NCI-H345 treated with DMSO at 0.1 percent for 48 hours (cell line): Measurements from ENCODE around the gene LRRC8C.

Experiments used
- DNase-seq: peaks from one replicate; lab custom pipeline; 2025; ENCODE audit not compliant: unreplicated experiment; lab: John Stamatoyannopoulos, UW

Gene LRRC8C

GRCh38 chr1:89761338-89761737 lies 128.4 kb downstream of the LRRC8C start:
- DNase-seq: no peak

GRCh38 chr1:89761901-89762300 lies 129.0 kb downstream of the LRRC8C start:
- no peak for DNase-seq

- DNase-seq: peak; percentile 81
These were observed 129.5 kb downstream of the LRRC8C start for GRCh38 chr1:89762386-89762778.

GRCh38 chr1:89762779-89763648 lies 130.1 kb downstream of the LRRC8C start:
- peak; percentile 81 for DNase-seq

GRCh38 chr1:89763649-89763986 lies 130.7 kb downstream of the LRRC8C start:
- no peak for DNase-seq

- no peak for DNase-seq
These were observed 132.9 kb downstream of the LRRC8C start for GRCh38 chr1:89765774-89766173.

- no peak for DNase-seq
These were observed 134.7 kb downstream of the LRRC8C start for GRCh38 chr1:89767618-89768017.
